Glutamatergic neuron (in vitro differentiated cells): ENCODE results near the gene EVI5L. TPM values are rescaled to one million over a fixed set of nuclear protein-coding genes. Genes with fewer than 3 reads are reported as not detected.

Experiments used
- DNase-seq: peaks from one replicate; pipeline ENCODE4 v3.0.0; 2022
- H3K27ac Mint-ChIP-seq: one replicate; pipeline ENCODE4 v1.8.0; 2020; ENCODE audit warnings: mild to moderate bottlenecking, mixed read lengths, inconsistent platforms; ENCODE audit not compliant: unreplicated experiment
- H3K27me3 Mint-ChIP-seq: one replicate; pipeline ENCODE4 v1.8.0; 2020; ENCODE audit warnings: mild to moderate bottlenecking, moderate library complexity, mixed read lengths, inconsistent platforms; ENCODE audit not compliant: unreplicated experiment
- H3K36me3 Mint-ChIP-seq: one replicate; pipeline ENCODE4 v1.8.0; 2020; ENCODE audit warnings: mild to moderate bottlenecking, mixed read lengths, inconsistent platforms; ENCODE audit not compliant: unreplicated experiment
- H3K4me1 Mint-ChIP-seq: one replicate; pipeline ENCODE4 v1.8.0; 2020; ENCODE audit warnings: mild to moderate bottlenecking, low read depth, mixed read lengths, inconsistent platforms; ENCODE audit not compliant: unreplicated experiment
- H3K4me3 Mint-ChIP-seq: one replicate; pipeline ENCODE4 v1.8.0; 2020; ENCODE audit warnings: mild to moderate bottlenecking, mixed read lengths, inconsistent platforms; ENCODE audit not compliant: unreplicated experiment
- H3K9me3 Mint-ChIP-seq: one replicate; pipeline ENCODE4 v1.8.0; 2020; ENCODE audit warnings: mild to moderate bottlenecking, moderate library complexity, mixed read lengths, inconsistent platforms; ENCODE audit not compliant: unreplicated experiment
- CTCF ChIP-seq: fragments of 200-600 bp; sonication (generic); IDR thresholded peaks from one replicate; pipeline ENCODE4 v1.5.0; 2021; ENCODE audit not compliant: partially characterized antibody, unreplicated experiment
- total RNA-seq: library from RNA; stranded (reverse); fragmentation: NEBNext Ultra II Directional; extraction: Animal tissue kit (Norgen Biotek cat#: 25700); gene quantifications from one replicate; pipeline ENCODE4 v1.2.1, GENCODE V29; 2021; ENCODE audit not compliant: unreplicated experiment

The EVI5L gene
- total RNA-seq, 1 donor from 2014 or later = 36.4 TPM

GRCh38 chr19:7869453-7869909 is 39.5 kb downstream of the EVI5L start:
- peak; percentile 66 for DNase-seq
- Mint-ChIP-seq H3K36me3 (no peaks in the 10 kb centered on the region), H3K27me3 (peaks cover 29% of the 10 kb centered on the region), H3K27ac (no peak overlapping the region), H3K4me3 (no peak overlapping the region), H3K9me3 (peaks cover 13% of the 10 kb centered on the region), H3K4me1 (peaks cover 4% of the 10 kb centered on the region)
- peak; percentile 55 for TF ChIP-seq CTCF

DNA sequence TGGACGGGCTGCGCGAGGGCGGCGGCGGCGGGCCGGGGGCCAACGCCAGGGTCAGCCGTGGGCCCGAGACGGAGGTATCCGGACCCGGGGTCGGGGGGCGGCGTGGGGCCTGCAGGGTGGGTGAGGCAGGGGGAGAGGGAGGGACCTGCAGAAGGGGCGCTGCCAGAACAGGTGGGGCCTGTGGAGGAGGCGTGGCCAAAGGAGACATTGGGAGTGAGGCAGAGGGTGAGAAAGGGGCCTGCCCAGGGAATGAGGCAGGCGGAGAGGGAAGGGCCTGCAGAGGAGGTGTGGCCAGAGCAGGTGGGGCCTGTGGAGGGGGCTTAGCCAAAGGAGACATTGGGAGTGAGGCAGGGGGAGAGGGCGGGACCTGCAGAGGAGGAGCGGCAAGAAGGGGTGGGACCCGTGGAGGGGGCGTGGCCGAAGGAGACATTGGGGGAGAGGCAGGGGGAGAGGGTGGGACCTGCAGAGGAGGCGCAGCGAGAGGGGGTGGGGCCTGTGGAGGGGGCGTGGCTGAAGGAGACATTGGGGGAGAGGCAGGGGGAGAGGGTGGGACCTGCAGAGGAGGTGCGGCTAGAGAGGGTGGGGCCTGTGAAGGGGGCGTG is 40.0 kb downstream of the EVI5L start:
- H3K27me3 Mint-ChIP-seq = peaks cover 27% of the 10 kb centered on the region
- no peak overlapping the region for H3K4me3 Mint-ChIP-seq
- DNase-seq = peak; percentile 58
- no peaks in the 10 kb centered on the region for H3K36me3 Mint-ChIP-seq
- TF ChIP-seq CTCF = no peak
- no peak overlapping the region for H3K27ac Mint-ChIP-seq
- H3K9me3 Mint-ChIP-seq = peaks cover 10% of the 10 kb centered on the region
- H3K4me1 Mint-ChIP-seq = peaks cover 4% of the 10 kb centered on the region

GRCh38 chr19:7870571-7871436 is 40.8 kb downstream of the EVI5L start:
- TF ChIP-seq CTCF = no peak
- H3K4me1 Mint-ChIP-seq = peaks cover 4% of the 10 kb centered on the region
- peak overlapping the region; percentile 76 for H3K4me3 Mint-ChIP-seq
- peak; percentile 68 for DNase-seq
- no peaks in the 10 kb centered on the region for H3K36me3 Mint-ChIP-seq
- H3K27ac Mint-ChIP-seq = peak overlapping the region; percentile 85
- H3K9me3 Mint-ChIP-seq = peaks cover 6% of the 10 kb centered on the region
- peaks cover 24% of the 10 kb centered on the region for H3K27me3 Mint-ChIP-seq

DNA sequence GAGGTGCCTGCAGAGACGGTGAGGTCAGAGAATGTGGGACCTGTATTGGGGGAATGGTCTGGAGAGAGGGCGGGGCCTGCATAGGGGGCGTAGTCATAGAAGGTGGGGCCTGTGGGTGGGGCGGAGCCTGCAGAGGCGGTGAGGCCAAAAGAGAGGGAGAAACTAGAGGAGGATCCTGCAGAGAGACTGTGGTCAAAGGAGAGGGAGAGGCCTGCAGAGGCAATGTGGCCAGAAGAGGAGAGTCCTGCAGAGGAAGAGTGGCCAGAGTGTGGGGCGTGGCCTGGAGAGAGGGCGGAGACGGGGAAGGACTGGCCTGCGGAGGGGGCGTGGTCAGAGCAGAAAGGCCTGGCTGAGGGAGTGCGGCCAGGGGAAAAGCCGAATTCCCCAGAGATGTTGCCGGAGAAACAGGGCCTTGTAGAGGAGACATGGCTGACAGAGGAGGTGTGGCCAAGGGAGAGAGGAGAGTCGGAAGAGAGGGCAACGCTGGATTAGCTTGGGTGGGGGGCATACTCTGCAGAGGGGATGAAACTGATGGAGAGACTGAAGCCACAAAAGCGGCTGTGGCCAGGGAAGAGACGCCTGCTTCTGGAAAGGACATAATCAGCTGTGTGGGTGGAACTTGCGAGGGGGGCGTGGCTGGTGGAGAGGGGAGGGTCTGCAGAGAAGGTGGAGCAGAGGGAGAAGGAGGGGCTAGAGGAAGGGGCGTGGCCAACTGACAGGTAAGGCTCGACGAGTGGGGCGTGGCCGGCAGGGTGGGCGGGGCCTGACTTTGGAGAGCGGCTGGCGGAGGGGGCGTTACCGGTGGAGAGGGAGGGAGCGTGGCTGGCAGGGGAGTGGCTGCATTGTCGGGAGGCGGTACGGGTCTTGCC is 41.7 kb downstream of the EVI5L start:
- Mint-ChIP-seq H3K4me1 (peaks cover 4% of the 10 kb centered on the region), H3K9me3 (peaks cover 6% of the 10 kb centered on the region), H3K27me3 (peaks cover 26% of the 10 kb centered on the region), H3K27ac (peak overlapping the region; percentile 85), H3K4me3 (peak overlapping the region; percentile 76), H3K36me3 (no peaks in the 10 kb centered on the region)
- no peak for TF ChIP-seq CTCF
- peak; percentile 92 for DNase-seq
